Transverse colon (tissue), 4 donors: ENCODE measurements around the gene SGPP2. TPM values are rescaled to one million over a fixed set of nuclear protein-coding genes. Genes with fewer than 3 reads are reported as not detected.

ENCODE experiments used
- DNase-seq: peaks from one replicate; pipeline ENCODE4 v3.0.0-alpha.2; 2019
- H3K27ac ChIP-seq, 4 donors: fragments of 200-600 bp; sonication (generic); 2 replicates each; pipeline ENCODE4 v1.5.1; 2016 to 2018; ENCODE audit warnings: inconsistent platforms in 4 of 4
- H3K27me3 ChIP-seq: fragments of 200-600 bp; sonication (generic); 2 replicates; pipeline ENCODE4 v1.5.1; 2017; ENCODE audit warnings: inconsistent platforms
- H3K36me3 ChIP-seq, 4 donors: fragments of 200-600 bp; sonication (generic); 2 replicates each; pipeline ENCODE4 v1.5.1; 2017 to 2019; ENCODE audit warnings: inconsistent platforms in 4 of 4
- H3K4me1 ChIP-seq, 4 donors: fragments of 200-600 bp; sonication (generic); 2 replicates each; pipeline ENCODE4 v1.5.1; 2017 to 2020; ENCODE audit warnings: inconsistent platforms in 4 of 4
- H3K4me3 ChIP-seq, 4 donors: fragments of 200-600 bp; sonication (generic); 1 replicate in 1 of 4; 2 replicates in 3 of 4; pipeline versions ENCODE4 v1.5.1 to v1.6.1; 2017 to 2019; ENCODE audit warnings: inconsistent platforms in 4 of 4
- H3K9me3 ChIP-seq, 2 donors: fragments of 200-600 bp; sonication (generic); 2 replicates each; pipeline ENCODE4 v1.5.1; 2017 to 2019; ENCODE audit warnings: inconsistent platforms in 2 of 2
- EP300 ChIP-seq: sonication (generic); formaldehyde crosslinking; IDR thresholded peaks from one replicate; pipeline ENCODE4 v1.6.1; 2017; ENCODE audit warnings: antibody characterized with exemption, low read depth
- POLR2A ChIP-seq: fragments of 450-650 bp; IDR thresholded peaks from one replicate; pipeline ENCODE4 v1.6.1; 2016; ENCODE audit warnings: antibody characterized with exemption, mild to moderate bottlenecking, moderate library complexity
- POLR2AphosphoS5 ChIP-seq, 3 donors: sonication (generic); formaldehyde crosslinking; IDR thresholded peaks; one replicate each; pipeline ENCODE4 v1.6.1; 2016; ENCODE audit warnings: antibody characterized with exemption in 3 of 3
- WGBS, 2 donors: methylation state at CpG; one replicate each; pipeline ENCODE4 v1.1.5; 2018; ENCODE audit warnings: low coverage in 1 of 2; 5-methylcytosine and 5-hydroxymethylcytosine counted together
- in situ Hi-C, 4 donors: fragments of 200-750 bp; cut with MboI; loops; one replicate each; pipeline versions ENCODE4 v1.15.0 to v1.15.1; 2017; ENCODE audit warnings: low sequenced_read_pairs in 3 of 4, low pct_ligation_motif_present in 1 of 4, low pct_unique_long_range_greater_than_20kb in 1 of 4
- intact Hi-C: fragments of 100-400 bp; cut with DNase I; formaldehyde crosslinking; loops from one replicate; pipeline ENCODE4 v1.15.1; 2023; ENCODE audit warnings: low total_unique reads
- total RNA-seq, 4 donors: library from RNA; depleted of rRNA; stranded (reverse); fragments of >200 nt; gene quantifications; one replicate each; pipeline ENCODE4 v1.1.0, GENCODE V29; 2016
- TF ChIP-seq, protein P1 (sequence below), 5 experiments: fragments of 200-600 bp in 3 of 5; fragments of 450-650 bp in 2 of 5; sonication (generic) in 3 of 5; IDR thresholded peaks; 1 replicate in 2 of 5; 2 replicates in 3 of 5; pipeline ENCODE4 v1.5.1; 2016 to 2017; ENCODE audit warnings: antibody characterized with exemption in 5 of 5, inconsistent platforms in 3 of 5, mild to moderate bottlenecking in 2 of 5, moderate library complexity in 1 of 5

The SGPP2 gene
- total RNA-seq, 4 donors from 2014 or later = 26.5 to 56.5 (median 48.7) TPM

DNA sequence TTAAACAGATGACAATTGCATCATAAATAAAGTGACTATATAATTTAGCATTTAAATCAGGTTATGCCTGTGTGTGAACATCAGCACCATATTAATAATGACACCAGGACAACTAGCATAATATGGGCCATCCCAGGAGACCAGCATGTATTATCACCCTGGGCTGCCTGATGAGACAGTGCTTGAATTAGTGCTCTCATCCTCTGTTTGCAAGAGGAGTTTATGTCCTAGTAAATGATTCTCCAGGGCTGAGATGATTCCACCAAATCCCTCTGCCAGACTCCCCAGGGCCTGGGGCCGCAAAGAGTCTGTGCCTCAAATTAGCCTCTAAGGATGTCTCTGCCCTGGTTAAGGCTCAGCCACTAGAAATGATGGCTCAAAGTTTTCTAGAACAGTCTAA, 97.7 kb downstream of the SGPP2 start:
- WGBS, 2 donors = 44% methylated on average over 1 of the region's 1 CpG; no CpG with 5 or more reads in 1 of the 2 donors
- TF ChIP-seq, protein P1, sequence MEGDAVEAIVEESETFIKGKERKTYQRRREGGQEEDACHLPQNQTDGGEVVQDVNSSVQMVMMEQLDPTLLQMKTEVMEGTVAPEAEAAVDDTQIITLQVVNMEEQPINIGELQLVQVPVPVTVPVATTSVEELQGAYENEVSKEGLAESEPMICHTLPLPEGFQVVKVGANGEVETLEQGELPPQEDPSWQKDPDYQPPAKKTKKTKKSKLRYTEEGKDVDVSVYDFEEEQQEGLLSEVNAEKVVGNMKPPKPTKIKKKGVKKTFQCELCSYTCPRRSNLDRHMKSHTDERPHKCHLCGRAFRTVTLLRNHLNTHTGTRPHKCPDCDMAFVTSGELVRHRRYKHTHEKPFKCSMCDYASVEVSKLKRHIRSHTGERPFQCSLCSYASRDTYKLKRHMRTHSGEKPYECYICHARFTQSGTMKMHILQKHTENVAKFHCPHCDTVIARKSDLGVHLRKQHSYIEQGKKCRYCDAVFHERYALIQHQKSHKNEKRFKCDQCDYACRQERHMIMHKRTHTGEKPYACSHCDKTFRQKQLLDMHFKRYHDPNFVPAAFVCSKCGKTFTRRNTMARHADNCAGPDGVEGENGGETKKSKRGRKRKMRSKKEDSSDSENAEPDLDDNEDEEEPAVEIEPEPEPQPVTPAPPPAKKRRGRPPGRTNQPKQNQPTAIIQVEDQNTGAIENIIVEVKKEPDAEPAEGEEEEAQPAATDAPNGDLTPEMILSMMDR (IDR thresholded peaks at IDR 0.05) = no peak
- TF ChIP-seq POLR2AphosphoS5 (IDR thresholded peaks at IDR 0.05) (no peak), POLR2A (no peak), EP300 (no peak)
- no peaks in the 10 kb centered on the region for H3K9me3 ChIP-seq
- no peaks in the 10 kb centered on the region for H3K27me3 ChIP-seq
- no peak overlapping the region for H3K4me3 ChIP-seq
- intact Hi-C loops (no loop called here), in situ Hi-C loops (no loop called here)
- H3K27ac ChIP-seq = no peak overlapping the region
- no peaks in the 10 kb centered on the region for H3K36me3 ChIP-seq
- H3K4me1 ChIP-seq = peaks cover 5 to 23% (median 10%) of the 10 kb centered on the region in 4 donors
- DNase-seq = no peak

GRCh38 chr2:222523783-222524544, 99.6 kb downstream of the SGPP2 start:
- in situ Hi-C loops (no loop called here), intact Hi-C loops (no loop called here)
- H3K4me3 ChIP-seq = no peak overlapping the region
- 86 to 100% methylated on average over 4 of the region's 4 CpGs for WGBS, 2 donors
- H3K9me3 ChIP-seq = no peaks in the 10 kb centered on the region
- TF ChIP-seq EP300 (no peak), POLR2AphosphoS5 (IDR thresholded peaks at IDR 0.05) (no peak), POLR2A (no peak)
- TF ChIP-seq, protein P1 (IDR thresholded peaks at IDR 0.05) = no peak
- H3K27me3 ChIP-seq = no peaks in the 10 kb centered on the region
- no peaks in the 10 kb centered on the region for H3K36me3 ChIP-seq
- H3K27ac ChIP-seq = no peak overlapping the region
- H3K4me1 ChIP-seq = peaks cover 0 to 5% (median 0%) of the 10 kb centered on the region in 4 donors
- no peak for DNase-seq

DNA sequence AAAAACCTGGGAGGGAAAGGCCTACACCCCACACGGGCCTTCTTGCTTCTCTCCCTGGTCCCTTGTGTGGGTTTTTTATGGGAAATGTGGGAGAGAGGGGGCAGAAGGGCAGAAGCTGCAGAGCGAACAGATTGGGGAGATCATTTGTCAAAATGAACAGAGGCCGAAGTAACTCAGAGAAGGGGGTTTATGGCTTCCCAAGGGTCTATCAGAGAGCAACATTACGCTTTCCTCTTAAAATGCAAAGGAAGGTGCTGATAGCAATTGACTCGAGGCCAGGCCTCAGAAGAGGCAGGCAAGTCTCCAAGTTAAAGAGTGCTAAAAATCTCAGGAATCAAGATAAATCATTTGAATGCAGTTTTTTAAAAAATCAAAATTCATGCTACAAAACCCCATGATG, 101.5 kb downstream of the SGPP2 start:
- H3K4me3 ChIP-seq = no peak overlapping the region
- WGBS, 2 donors = 78 to 82% methylated on average over 4 to 5 of the region's 5 CpGs
- in situ Hi-C loops = no loop called here
- no peak overlapping the region for H3K27ac ChIP-seq
- TF ChIP-seq, protein P1 (IDR thresholded peaks at IDR 0.05) = no peak
- no peak for TF ChIP-seq POLR2A
- no peak for TF ChIP-seq EP300
- no peak for TF ChIP-seq POLR2AphosphoS5 (IDR thresholded peaks at IDR 0.05)
- H3K27me3 ChIP-seq = no peaks in the 10 kb centered on the region
- H3K9me3 ChIP-seq = no peaks in the 10 kb centered on the region
- H3K36me3 ChIP-seq = no peaks in the 10 kb centered on the region
- intact Hi-C loops = no loop called here
- no peaks in the 10 kb centered on the region for H3K4me1 ChIP-seq
- DNase-seq = no peak

GRCh38 chr2:222526480-222527277, 102.3 kb downstream of the SGPP2 start:
- intact Hi-C loops (no loop called here), in situ Hi-C loops (no loop called here)
- TF ChIP-seq, protein P1 (IDR thresholded peaks at IDR 0.05) = no peak
- no peak for TF ChIP-seq POLR2AphosphoS5 (IDR thresholded peaks at IDR 0.05)
- no peak for TF ChIP-seq POLR2A
- TF ChIP-seq EP300 = no peak
- H3K27ac ChIP-seq = no peak overlapping the region
- H3K4me3 ChIP-seq = no peak overlapping the region
- H3K36me3 ChIP-seq = no peaks in the 10 kb centered on the region
- H3K27me3 ChIP-seq = no peaks in the 10 kb centered on the region
- H3K4me1 ChIP-seq = no peaks in the 10 kb centered on the region
- 79 to 82% methylated on average over 5 to 7 of the region's 7 CpGs for whole genome bisulfite sequencing, 2 donors
- H3K9me3 ChIP-seq = no peaks in the 10 kb centered on the region
- DNase-seq = no peak
